GM23338 (cell line): ENCODE results near the gene MBNL1.

Experiments used
- CREB1 ChIP-seq: fragments of 250-450 bp; sonication (Bioruptor Pico); IDR thresholded peaks from 2 replicates; pipeline ENCODE4 v1.5.0; 2020; ENCODE audit warnings: low read depth, mild to moderate bottlenecking, moderate library complexity
- EZH2 ChIP-seq: fragments of 200-600 bp; sonication (generic); IDR thresholded peaks from one replicate; pipeline ENCODE4 v1.8.0; 2017; ENCODE audit warnings: antibody characterized with exemption, mild to moderate bottlenecking, low read depth; ENCODE audit not compliant: unreplicated experiment
- EZH2phosphoT487 ChIP-seq: fragments of 200-600 bp; sonication (generic); IDR thresholded peaks from one replicate; pipeline ENCODE4 v1.8.1; 2018; ENCODE audit warnings: antibody characterized with exemption; ENCODE audit not compliant: unreplicated experiment
- TF ChIP-seq, protein P1 (sequence below), 2 experiments: fragments of 200-600 bp in 1 of 2; sonication (generic) in 1 of 2; conservative IDR thresholded peaks; 2 replicates each; pipeline versions ENCODE4 v1.5.1 to v1.6.1; 2016 to 2017; ENCODE audit warnings: antibody characterized with exemption in 2 of 2, low read depth in 2 of 2, mild to moderate bottlenecking in 2 of 2, moderate library complexity in 1 of 2
- TF ChIP-seq, protein P2 (sequence below): IDR thresholded peaks from one replicate; pipeline ENCODE4 v1.6.1; 2018; ENCODE audit warnings: antibody characterized with exemption; ENCODE audit not compliant: unreplicated experiment

DNA sequence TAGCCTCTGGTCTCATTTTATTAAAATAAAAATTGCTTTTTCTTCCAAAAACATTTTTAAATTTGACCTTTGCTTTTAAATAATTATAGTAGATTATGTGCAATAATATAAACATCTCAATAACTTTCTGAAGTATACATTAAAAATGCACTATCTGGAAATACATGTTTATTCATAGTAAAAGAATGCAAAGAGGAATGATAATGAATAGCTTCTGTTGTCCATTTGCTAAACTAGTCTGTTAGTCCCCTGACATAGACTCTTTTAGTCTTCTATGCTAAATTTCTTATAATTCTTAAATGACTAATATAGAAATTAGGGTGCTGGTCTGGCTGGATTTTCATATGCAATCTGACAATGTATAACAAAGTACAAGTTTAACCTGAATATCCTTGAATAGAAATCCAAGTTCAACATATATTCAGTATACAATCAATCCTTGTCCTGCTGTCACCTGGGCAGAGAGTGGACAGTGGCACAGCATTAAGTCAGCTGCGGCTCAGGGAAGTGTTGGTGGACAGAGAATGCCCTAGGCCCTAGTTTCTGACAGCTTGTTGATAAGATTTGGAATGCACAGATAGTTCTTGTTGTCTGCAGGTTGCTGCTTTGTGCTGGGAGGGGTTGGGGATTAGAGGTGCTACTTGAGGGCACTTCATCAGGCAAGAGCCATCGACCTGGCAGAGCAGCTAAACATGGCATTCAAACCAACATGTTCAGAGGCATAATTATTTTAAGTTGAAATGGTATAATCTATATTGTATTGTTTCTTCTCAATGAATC is 161.7 kb downstream of the MBNL1 start:
- no peak for TF ChIP-seq EZH2
- TF ChIP-seq EZH2phosphoT487 = no peak
- no peak for TF ChIP-seq CREB1 (CRISPR knock-in tag)
- TF ChIP-seq, protein P1, sequence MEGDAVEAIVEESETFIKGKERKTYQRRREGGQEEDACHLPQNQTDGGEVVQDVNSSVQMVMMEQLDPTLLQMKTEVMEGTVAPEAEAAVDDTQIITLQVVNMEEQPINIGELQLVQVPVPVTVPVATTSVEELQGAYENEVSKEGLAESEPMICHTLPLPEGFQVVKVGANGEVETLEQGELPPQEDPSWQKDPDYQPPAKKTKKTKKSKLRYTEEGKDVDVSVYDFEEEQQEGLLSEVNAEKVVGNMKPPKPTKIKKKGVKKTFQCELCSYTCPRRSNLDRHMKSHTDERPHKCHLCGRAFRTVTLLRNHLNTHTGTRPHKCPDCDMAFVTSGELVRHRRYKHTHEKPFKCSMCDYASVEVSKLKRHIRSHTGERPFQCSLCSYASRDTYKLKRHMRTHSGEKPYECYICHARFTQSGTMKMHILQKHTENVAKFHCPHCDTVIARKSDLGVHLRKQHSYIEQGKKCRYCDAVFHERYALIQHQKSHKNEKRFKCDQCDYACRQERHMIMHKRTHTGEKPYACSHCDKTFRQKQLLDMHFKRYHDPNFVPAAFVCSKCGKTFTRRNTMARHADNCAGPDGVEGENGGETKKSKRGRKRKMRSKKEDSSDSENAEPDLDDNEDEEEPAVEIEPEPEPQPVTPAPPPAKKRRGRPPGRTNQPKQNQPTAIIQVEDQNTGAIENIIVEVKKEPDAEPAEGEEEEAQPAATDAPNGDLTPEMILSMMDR (conservative IDR thresholded peaks at IDR 0.05; ENCODE audit: low read depth in 2 of 2) = no peak
- TF ChIP-seq, protein P2, sequence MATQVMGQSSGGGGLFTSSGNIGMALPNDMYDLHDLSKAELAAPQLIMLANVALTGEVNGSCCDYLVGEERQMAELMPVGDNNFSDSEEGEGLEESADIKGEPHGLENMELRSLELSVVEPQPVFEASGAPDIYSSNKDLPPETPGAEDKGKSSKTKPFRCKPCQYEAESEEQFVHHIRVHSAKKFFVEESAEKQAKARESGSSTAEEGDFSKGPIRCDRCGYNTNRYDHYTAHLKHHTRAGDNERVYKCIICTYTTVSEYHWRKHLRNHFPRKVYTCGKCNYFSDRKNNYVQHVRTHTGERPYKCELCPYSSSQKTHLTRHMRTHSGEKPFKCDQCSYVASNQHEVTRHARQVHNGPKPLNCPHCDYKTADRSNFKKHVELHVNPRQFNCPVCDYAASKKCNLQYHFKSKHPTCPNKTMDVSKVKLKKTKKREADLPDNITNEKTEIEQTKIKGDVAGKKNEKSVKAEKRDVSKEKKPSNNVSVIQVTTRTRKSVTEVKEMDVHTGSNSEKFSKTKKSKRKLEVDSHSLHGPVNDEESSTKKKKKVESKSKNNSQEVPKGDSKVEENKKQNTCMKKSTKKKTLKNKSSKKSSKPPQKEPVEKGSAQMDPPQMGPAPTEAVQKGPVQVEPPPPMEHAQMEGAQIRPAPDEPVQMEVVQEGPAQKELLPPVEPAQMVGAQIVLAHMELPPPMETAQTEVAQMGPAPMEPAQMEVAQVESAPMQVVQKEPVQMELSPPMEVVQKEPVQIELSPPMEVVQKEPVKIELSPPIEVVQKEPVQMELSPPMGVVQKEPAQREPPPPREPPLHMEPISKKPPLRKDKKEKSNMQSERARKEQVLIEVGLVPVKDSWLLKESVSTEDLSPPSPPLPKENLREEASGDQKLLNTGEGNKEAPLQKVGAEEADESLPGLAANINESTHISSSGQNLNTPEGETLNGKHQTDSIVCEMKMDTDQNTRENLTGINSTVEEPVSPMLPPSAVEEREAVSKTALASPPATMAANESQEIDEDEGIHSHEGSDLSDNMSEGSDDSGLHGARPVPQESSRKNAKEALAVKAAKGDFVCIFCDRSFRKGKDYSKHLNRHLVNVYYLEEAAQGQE = no peak
